RCC 7860 (cell line): ENCODE data around the gene NPSR1.

Source experiments
- DNase-seq: peaks from one replicate; pipeline ENCODE4 v3.0.0-alpha.2; 2015; ENCODE audit warnings: low spot score
- FAIRE-seq: peaks from 2 replicates; lab custom pipeline; 2012; peaks lifted over from hg19 to GRCh38; lab: Jason Lieb, UNC

Gene NPSR1

DNA sequence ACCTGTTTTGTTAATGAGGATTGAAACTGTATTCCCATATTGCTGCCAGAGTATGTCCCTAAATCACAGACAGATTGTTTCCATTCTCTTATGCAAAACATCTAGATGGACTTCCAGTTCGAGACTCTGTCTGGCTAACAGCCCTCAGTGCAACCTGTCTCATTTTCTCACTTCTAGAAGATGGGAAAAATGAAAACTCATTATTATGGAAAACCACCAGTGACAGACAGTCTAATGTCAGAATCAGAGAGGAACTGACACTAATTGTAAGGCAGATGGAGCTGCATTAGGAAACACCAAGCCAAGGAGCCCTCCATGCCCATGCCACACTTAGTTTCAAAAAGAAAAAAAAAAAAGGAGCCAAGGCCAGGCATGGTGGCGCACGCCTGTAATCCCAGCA lies 61.6 kb downstream of the NPSR1 start:
- FAIRE-seq (no peak), DNase-seq (no peak)

DNA sequence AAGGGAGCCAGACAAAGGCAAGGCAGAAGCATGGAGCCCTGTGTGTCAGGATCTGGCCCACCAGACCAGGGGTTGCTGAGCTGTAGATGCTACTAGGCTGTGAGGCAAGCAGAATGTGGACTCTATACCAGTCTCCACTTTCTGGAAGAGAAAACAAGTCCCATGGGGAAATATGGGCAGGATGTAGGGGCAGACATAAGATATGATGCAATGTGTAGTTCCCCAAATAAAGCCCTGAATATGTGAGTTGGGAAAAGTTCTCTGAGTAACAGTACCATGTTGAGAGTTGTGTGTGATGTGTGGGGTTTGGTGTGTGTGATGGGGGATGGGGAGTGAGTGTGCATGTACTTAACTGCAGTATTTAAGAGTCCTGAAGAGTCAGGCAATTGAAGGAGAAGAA lies 62.3 kb downstream of the NPSR1 start:
- DNase-seq (no peak), FAIRE-seq (no peak)

DNA sequence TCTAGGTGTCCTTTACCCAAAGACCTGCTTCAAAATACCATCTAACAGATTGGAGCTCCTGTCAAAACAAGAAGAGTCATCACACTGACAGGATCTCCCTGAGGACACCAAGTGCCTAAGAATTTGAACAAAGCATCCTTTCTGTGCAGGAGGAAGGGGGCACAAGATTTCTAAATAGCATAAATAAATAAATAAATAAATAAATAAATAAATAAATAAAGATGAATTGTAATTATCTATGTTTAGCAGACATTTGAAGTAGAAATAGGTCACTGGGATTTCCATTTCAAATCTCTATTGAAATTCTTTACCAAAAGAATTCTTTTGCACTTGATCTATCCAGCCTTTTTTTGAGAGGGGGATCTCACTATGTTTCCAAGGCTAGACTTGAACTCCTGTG lies 65.3 kb downstream of the NPSR1 start:
- no peak for FAIRE-seq
- no peak for DNase-seq

DNA sequence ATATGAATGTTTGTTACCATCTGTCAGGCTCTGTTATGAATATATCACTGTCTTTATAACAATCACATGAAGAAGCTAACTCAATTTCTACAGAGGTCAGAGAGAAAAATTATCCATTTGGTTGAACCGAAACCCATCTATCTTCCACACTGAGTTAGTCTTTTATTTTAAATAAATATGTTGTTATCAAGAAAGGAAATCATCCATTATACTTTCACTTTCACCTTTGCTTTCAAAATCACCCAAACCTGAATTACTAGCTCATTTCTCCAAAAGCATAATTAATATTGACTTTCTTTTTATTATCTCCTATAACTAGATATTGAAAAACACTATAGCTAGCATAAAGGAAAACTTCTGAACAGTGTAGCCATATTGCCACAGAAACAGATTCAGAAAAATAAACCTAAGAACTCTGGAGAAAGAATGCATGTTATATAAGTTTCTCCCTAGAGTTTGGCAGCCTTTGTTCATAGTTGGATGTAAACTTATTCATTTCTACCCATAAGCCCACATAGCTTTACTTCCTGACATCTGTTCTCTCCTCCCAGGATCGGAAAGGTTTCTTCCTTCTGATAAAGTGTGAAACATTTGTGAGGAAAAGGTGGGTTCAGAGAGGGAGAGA lies 66.0 kb downstream of the NPSR1 start:
- FAIRE-seq = no peak
- DNase-seq = no peak

DNA sequence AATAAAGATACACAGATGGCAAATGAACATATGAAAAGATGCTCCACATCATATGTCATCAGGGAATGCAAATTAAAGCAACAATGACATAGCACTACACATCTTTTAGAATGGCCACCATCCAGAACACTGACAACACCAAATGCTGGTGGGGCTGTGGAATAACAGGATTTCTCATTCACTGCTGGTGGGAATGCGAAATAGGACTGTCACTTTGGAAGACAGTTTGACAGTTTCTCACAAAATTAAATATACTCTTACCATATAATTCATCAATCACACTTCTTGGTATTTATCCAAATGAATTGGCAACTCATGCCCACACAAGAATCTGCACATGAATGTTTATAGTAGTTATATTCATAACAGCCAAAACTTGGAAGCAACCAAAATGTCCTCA lies 68.2 kb downstream of the NPSR1 start:
- FAIRE-seq (no peak), DNase-seq (no peak)

DNA sequence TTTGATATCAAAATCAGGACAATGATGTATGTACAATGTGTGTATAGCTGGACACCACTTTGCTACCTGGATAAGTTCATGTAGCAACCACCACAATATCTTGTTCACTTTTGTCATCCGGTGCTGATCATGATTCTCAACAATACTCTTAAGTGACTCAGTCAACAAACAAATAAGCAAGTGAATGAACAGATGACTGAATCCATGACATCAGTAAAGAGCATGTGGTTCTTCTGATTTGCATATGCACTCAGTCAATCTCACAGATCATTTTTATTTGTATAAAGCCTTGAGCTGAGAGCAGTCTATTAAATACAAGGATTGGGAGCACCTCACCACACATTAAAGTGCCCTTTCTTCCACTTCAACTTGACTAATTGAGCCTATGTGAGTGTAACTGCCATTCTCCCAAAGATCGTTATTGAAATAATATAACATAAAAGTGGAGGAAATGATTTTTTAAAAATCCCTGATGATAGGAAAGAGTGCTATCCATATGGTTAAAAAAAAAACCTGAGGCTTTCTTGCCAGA lies 69.5 kb downstream of the NPSR1 start:
- DNase-seq (no peak), FAIRE-seq (no peak)

DNA sequence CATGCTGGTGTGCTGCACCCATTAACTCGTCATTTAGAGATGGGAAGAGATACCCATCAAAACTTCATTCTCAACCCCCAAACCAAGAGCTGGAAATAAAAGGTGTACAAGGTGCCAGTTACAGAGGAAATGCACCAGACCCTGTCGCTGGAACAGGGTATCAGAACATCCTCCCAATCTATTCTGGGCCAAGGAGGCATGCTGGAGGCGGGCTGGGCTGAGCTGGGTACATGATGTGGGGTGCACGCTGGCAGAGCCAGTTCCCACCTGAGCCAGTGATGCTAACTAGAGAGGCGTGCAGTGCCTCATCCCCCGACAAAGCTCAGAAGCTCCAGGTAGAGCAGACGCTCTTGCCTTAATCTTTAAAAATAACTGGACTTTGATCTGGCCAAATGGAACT lies 70.1 kb downstream of the NPSR1 start:
- FAIRE-seq (no peak), DNase-seq (no peak)

DNA sequence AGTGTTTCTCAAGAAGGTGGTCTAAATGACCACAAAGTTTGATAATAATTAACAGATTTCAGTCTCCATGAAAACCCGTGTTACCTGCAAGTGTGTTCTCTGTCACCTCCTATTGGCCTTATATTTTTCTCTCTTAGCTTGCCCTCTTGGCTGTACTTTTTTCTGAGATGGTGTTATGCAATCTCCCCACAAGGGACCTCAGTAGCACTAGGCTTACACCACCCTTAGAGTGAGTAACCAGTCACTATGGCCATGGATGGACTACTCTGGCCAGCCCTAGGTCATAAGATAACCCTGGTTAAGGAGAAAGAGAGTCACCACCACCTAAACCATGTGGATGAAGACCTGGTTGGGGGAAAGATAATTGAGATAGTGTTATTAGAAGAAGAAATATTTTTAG lies 76.8 kb downstream of the NPSR1 start:
- DNase-seq = no peak
- FAIRE-seq = no peak

DNA sequence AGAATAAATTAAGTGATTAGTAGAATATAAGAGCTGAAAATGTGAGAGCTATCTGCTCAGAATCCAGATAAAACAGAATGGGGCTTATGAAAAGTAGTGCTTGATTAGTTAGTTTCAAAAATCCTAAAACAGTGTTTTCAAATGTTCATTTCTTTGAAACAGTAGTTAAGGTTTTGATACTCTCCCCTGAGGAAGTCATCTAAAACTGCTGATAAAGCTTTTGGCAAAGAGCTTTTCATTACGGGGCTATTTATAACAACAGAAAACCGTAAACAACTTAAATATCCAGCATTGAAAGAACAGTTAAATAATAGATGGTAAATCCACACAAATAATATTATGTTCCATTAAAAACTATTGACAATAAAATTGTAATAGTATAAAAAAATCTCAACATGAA lies 77.5 kb downstream of the NPSR1 start:
- DNase-seq = no peak
- FAIRE-seq = no peak

DNA sequence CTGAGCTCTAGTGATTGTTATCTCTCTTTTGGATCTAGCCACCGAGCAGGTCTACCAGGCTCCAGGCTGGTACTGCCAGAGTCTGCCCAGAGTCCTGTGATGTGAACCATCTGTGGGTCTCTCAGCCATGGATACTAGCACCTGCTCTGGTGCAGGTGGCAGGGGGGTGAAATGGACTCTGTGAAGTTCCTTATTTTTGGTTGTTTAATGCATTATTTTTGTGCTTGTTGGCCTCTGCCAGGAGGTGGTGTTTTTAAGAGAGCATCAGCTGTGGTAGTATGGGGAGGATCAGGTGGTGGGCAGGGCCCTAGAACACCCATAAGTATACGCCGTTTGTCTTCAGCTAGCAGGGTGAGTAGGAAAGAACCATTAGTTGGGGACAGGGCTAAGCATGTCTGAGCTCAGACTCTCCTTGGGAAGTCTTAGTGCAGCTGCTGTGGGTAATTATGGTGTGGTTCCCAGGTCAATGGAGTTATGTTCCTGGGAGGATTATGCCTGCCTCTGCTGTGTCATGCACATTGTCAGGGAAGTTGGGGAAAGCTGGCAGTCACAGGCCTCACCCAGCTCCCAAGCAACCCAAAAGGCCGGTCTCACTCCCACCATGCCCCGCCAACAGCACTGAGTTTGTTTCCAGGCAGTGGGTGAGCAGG lies 81.8 kb downstream of the NPSR1 start:
- FAIRE-seq (no peak), DNase-seq (no peak)

DNA sequence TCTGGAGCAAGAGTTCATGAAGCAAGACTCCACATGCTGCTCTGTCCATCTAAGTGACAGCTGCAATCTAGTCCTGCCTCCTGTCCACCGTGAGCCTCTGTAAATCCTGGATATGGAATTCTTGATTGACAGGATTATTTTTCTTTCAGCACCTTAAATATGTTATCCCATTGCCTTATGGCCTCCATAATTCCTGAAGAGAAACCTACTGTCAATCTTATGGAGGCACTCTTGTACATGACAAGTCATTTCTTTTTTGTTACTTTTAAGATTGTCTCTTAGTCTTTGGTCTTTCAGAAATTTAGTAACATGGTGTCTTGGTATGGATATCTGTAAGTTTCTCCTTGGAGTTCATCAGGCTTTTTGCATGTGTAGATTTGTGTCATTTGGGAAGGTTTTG lies 82.8 kb downstream of the NPSR1 start:
- DNase-seq = no peak
- FAIRE-seq = no peak

DNA sequence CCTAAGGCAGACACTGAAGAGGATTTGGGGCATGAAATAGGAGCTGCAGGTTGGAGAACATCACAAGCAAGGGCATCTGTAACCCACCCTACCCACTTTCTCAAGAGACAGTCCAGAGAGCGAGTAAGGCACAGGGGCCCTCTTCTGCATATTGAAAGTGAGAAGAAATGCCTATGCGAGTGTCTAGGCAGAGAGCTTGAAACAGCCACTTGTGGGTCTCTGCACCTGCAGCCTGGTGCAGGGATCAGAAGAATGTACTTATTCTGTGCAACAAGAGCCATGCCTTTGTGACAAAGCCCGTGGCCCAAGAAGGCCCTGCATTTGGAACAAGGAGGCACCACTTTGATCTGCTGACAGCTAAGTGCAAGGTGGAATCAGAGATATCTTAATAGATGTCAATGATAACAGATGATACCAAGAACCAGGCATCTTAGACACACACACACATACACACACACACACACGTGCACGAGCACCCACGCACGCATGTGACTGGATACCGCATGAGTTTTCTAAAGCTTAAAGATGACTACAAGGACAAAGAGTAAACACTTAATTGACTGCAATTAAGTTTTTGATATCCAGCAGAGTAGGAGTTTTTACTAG lies 89.3 kb downstream of the NPSR1 start:
- FAIRE-seq = no peak

DNA sequence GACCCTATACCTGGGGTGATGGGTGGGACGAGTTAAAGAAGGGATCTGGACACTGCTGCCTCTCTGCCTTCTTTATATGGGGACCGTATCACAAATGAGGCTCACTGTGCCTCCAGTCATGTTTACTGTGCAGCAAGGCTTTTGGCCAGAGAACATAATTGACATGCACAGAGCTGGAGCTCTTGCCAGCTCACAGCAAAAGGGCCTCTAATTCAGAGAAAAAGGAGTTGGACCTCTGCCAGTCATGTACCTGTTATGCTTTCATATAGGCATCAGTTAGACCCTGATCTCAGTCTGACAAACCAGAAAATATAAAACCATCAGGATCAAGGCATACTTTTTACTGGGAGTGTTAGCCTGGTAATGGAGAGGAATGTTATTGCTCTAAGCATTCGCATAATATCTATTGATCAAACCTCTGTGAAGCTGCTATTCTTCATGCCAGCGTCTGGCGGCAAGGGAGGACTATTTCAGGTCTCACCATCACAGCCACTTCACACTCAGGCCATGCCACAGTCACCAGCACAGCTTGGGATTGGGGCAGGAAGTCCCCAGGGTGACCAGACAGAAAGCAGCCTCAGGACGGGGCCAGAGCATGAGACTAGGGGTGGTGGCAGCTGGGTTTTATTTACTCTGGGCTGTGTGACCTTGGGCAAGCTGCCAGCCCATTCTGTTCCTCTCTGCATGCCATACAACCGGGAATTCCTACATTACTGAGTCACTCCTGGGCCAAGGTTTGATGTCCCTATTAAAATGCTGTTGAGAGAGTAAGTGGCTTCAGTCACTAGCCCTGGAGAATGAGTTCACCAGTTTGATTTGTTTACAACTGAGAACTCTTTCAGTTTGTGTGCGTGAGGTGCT lies 90.1 kb downstream of the NPSR1 start:
- FAIRE-seq (peak; percentile 93), DNase-seq (peak; percentile 97)

More for the DNA sequence above, 89.3 kb downstream of the NPSR1 start:
- no peak for DNase-seq

DNA sequence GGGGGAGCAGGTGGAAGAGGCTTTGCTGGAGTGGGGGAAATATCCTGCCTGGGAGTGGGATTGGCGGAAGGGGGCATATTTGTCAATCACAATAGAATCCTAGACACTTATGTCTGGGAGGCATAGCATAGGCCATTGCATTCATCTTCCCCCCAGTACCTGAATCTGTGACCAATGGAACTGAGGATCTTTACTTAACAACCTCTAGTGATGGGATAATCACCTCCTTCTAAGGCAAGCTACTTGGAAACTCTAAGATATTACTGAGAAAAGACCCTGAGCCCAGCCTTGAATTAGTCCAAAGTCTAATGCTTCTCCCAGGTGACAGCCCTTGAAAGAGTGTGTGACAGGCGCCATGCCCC lies 90.7 kb downstream of the NPSR1 start:
- DNase-seq = no peak
- no peak for FAIRE-seq

DNA sequence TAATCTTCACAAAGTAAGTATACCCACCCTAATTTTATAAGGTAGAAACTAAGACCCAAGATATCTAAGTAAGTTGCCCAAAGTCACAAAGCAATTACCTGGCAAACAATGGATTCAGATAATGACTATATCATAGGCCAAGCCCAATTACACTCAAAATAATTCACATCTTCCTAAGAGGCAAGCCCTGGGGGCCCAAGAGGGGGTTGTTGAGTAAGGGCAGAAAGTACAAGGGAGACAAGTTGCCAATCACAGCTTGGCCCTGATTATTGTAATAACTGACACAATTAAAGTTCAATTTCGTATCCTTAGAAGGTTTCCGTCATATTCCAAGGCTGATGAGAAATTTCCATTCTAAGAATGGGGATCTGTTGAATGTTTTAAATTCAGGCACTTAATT lies 91.4 kb downstream of the NPSR1 start:
- FAIRE-seq = no peak

DNA sequence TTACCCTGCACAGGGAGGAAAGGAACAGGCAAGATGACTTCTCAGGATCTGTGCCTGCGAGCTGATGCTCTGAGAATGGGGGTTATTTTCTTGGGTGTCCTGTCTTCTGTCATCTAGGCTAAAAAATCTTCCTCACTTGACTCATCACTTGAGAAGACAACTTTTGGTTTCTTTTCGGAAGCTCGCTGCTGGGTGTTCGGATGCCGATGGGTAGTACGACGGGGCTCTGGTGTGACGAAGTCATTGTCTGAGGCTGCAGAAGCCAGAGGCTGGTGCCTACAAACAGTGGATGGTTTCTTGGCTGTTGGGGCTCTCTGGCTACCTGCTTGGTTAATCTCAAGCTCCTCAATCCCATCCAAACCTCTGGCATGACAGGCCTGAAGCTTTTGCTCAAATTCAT lies 92.2 kb downstream of the NPSR1 start:
- FAIRE-seq = no peak
- DNase-seq = no peak

More for the DNA sequence above, 91.4 kb downstream of the NPSR1 start:
- DNase-seq = no peak

DNA sequence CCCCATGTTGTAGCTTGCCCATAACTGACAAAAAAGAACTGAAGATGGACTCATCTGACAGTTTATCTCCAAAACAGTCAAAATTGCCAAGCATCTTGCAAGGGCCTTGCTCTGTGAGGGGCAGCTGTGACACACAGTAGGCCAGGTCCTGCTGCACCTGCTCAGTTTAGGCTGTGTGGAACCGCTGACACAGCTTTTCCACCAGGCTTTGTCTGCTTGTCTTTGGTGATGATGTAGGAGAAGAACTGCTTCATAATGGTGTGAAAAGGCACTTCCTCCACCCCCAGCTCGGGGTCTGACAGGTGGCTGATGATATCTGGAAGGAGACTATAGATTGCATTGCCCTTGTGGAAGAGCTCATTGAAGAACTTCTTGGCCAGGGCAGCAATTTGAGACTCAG lies 92.6 kb downstream of the NPSR1 start:
- FAIRE-seq = no peak
- DNase-seq = no peak

DNA sequence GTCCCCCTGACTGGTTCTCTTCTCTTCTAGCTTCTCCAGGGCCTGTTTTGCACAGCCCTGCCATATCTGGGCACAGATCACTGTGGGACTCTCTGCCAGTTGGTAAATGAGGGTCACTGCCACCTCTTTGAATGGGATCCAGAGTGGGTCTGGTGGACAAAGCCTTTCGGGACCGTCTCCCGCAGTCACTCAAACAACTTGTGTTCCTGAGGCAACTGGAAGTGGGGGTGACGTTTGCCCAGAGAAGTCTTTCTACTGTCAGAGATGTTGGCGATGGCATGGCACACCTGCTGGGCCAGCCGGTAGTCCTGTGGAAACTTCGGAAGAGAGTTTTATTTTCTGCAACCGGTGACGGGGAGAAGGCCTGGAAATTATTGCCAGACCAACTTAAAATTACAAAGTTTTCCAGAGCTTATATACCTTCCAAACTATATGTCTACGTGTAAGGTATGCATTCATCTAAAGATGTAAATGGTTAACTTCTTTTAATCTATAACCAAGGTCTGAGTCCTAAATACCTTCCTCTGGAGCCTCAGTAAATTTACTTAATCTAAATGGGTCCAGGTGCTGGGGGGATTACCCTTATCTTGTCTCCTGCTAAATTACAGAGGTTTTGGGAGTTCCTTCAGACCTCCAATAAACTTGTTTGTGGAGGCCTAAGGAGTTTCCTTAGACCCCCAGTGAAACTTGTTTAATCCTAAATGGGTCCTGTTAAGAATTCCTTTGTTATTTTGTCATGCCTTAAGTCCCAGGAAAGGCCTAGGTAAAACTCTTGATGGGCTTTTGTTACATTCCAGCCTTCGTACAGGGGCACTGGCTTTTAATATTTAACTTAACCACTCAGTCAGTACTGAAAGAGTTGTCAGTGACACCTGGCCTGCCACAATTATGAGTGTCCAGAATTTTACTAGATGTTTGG lies 94.0 kb downstream of the NPSR1 start:
- DNase-seq (peak; percentile 37), FAIRE-seq (peak; percentile 81)

DNA sequence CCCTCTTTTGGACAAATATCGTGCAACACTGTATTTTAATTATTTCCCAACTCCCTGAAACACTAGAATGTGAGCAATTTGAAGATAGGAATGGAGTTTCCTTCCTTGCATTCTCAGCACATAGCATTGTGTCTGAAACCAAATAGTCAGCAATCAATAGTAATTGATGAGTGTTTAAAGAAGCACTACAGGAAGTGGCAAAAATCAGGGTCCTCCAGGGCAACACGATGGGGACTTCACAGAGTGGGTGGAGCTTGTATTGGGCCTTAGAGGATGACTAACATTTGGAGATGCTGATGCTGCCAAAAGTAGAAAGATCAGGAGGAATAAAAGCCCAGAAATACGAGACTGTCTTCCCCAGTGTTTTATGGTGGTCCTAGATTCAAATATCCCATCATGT lies 94.9 kb downstream of the NPSR1 start:
- DNase-seq = no peak
- FAIRE-seq = no peak

DNA sequence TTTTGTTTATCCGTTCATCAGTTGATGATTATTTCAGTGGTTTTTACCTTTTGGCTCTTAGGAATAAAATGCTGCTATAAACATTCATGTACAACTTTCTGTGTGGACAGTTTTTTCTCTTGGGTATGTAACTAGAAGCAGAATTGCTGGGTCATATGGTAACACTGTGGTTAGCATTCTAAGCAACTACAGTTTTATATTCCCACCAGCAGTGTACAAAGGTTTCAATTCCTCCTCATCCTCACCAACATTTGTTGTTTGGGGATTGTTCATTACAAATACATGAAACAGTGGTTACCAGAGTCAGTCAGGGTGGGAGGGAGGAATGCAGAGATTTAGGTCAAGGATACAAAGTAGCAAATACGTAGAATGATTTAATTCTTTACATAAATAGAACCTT lies 97.0 kb downstream of the NPSR1 start:
- FAIRE-seq = no peak
- DNase-seq = no peak
